NCI-H2081 (cell line): ENCODE data around the gene RGS12.
A peak's percentile ranks its signal among the peaks of the same experiment; 100 is the strongest.
"Not testable (repeated sequence)": the region's sequence is repeated elsewhere in the genome, so short reads cannot be mapped to it uniquely, and the experiment has no call there.

Experiments
- DNase-seq, 2 experiments: peaks; one replicate each; lab custom pipeline; 2025; lab: John Stamatoyannopoulos, UW

RGS12 gene

DNA sequence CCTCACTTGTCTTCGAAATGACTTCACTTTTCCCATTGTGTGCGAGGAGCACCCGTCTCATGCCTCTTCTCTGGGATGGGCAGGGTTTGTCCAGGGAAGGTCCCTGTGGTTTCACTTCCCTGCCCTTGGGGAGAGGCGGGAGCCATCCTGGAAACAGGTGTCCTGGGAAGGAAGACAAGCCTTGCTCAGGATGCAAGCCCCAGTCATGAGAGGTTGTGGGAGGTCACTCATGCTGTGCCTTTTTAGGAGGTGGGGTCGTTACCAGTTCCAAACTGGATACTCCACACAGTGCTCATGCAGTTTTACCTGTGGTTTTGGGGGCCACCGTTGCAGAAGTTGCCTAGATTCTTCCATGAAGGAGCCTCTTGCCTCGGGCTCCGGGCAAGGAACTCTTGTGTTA, 3.8 kb downstream of the RGS12 start:
- DNase-seq, result no peak

DNA sequence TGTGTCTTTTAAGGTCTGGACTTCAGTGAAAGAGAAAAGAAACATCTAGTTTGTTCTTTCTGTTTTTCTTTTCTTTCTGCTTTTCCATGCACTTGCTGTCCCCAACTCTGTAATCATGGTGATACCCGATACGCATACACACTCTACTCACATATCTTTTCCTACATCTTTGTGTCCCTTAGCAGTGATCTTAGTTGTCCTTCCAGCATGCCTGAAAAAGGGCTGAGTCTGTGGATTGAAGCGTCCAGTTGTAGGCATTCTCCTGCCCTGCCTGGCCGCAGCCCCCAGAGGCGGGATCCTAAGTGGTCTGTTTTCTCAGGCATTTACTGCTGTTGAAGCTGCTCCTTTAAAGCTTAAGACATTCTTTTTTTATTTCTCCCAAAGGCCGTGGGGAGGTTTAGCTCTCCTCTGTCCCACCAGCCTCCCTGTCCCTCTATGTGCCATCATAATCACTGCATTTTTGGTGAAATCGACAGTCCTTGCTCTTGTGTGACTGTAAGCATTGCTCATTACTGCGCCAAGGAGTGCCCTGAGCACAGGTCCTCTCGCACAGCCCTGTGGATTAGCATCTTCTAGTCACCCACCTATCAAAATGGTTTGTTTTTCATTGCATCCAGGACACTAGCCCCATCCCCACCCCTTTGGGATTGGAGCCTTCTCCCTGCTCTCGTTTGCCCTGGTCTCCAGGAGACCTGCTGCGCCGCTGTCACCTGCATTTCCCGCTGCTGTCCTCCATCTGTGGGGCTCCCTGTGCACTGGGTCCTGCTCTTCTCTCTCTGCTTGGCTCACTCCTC, 4.4 kb downstream of the RGS12 start:
- no peak for DNase-seq

DNA sequence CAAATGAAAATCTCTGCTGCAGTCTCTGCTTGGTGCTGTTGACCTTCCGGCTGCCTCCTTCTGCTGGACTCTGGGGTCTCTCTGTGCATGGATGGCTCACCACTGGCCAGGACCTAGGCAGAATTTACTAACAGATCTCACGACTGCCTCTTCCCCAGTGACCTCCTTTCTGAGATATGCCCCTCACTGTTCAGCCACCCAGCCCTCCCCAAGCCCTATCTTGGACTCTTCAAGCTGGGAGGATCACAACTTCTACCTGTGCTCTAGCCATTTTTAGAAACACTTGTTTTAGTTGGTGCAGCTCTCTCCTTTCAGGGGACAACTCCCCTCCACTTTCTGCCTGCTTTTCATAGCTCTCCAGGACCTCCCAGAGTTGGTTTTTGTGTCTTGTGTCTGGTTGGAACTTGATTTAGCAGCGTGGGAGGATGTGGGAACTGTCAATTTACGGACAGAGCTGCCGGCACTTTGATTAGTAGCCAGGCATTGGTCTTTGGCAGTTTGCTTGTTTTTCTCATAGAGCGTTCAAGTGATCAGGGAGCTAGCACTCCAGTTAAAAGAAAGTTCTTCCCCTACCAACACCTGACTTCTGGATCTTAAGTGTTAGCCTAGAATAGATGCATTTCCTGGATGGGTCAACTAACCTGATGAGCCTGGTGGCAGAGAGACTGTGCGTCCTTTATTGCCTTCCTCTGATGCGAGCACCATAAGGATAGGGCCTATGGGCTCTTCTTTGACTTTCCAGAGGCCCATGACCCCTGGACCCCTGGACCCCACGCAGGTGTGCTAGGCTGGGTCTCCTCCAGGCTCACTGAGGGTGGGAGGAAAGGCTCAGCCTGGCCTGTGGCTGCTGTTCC, 6.5 kb downstream of the RGS12 start:
- DNase-seq, result no peak

DNA sequence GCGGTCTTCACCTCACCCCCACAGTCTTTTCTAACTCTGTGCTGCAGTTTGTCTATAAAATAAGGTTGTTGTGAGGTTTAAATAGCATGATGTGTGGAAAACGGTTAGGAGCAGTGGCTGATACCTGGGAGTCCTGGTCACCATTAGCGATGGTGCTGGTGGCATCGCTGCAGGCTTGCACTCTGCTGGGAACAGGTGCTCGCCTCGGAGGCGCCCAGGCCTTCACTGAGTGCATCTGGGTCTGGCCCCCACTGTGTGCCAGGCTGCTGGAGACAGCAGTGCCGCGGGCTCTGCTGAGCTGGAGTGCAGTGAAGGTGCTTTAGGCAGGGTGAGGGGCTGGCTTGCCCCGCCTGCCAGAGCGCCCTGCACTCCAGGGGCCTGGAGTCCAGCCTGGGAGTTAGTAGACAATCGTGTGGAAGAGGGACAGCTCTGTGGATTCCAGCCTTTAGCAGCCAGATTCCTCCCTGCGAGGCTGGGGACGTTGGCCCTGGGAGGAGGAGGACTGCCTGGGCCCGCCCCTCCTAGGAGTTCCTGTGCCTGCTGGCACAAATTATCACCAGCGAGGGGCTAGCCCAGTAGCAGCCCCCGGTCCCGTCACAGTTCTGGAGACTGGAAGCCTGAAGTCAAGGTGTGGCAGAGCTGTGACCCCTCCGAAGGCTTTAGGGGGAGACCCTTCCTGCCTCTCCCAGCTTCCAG, 7.3 kb downstream of the RGS12 start:
- no peak for DNase-seq

DNA sequence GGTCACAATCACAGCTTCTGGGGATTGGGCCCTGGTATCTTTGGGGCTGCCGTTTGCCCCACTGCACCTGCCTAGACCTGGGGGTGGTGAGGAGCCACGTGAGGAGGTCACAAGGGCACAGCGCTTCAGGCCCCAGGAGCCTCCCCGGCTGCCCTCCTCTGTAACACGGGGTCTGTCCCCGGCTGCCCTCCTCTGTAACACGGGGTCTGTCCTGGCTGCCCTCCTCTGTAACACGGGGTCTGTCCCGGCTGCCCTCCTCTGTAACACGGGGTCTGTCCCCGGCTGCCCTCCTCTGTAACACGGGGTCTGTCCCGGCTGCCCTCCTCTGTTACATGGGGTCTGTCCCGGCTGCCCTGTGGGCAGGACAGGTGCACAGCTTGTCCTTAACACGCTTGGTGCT, 8.1 kb downstream of the RGS12 start:
- not testable (repeated sequence) for DNase-seq

DNA sequence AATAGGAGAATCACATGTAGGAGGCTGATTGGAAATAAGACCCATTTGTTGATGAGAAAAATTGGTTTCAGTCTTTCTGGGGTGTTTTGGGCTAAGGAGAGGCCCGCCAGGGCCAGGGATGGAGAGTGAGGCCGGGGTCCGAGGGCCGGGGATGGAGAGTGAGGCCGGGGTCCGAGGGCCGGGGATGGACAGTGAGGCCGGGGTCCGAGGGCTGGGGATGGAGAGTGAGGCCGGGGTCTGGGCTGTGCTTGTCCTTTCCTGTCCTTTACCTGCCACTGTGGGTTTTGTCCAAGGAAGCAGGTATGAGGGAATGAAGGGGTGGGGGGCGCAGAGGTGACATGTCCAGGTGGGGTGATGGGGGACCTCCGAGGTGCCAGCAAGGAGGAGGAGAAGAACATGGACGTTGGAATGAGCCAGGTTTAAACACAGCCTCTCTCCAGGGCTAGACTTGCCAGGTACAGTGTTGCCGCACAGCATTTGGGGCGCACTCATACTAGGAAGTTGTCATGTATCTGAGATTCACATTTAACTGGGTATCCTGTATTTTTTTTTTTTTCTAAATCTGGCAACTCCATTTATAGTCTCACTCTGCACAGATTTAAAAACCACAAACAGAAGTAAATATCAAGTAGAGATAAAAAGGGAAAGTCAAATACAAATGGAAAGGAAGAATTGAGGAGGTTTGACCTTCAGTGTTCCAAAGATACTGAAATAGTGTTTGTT, 8.8 kb downstream of the RGS12 start:
- no peak for DNase-seq

DNA sequence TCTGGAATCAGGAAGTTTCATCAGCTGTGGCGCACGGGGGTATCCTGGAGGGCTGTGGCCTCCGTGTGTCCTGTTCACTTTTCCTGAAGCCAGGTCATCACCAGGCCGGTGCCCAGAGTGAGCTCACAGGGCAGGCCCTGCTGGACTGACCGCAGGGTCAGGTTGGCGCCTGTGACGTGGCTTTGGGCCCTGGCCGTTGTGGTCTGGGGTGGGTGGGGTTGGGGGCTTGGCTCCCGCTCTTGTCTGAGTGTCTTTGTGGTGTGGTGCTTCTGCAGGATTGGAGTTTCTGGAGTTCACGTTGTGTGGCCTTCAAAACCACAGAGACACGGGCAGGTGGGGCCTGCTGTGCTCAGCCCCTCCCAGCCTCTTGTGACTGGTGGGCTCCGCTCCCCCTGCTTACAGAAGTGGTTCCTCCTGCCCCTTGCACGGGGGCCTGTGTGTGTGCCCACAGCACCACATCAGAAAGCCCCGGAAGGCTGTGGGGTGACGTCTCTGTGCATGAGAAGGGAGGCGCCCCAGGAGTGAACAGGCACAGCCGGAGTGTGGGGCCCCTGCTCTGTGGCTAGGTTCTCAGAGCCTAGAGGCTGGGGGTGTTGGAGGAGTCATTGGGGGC, 9.5 kb downstream of the RGS12 start:
- DNase-seq, result no peak

DNA sequence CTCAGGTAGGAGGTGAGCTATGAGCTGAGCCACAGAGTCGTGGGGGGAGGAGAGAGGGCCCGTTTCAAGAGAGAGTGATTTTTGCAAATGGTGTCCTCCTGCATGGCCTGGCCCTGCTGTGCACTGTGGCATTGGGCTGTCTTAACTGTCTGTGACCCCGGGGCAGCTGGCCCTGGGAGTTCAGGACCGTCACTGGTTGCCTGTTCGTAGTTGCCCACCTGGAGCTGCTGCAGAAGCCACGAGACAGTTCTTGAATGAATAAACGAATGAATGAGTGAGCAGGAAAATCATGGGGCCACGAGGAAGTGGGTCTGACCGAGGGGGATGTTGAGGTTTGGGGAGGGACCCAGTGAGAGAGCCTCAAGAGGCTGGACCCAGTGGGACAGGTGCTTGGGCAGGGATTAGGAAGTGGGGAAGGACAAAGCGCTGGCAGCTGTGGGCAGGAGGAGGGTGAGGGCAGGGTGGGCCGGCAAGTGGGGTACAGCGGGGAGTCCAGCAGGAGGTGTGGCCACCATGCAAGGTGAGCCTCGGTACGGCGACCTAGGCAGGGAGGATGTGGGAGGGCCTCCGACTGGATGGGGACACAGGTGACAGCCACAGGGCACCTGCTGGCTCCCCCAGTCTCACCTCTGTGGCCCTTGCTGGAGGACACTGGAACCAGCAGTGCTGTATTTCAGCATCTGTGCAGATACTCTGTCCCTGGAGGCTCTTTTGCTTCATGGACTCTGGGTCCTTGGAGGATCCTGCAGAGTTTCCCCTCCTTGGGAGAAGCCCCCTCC, 10.2 kb downstream of the RGS12 start:
- DNase-seq, result no peak

DNA sequence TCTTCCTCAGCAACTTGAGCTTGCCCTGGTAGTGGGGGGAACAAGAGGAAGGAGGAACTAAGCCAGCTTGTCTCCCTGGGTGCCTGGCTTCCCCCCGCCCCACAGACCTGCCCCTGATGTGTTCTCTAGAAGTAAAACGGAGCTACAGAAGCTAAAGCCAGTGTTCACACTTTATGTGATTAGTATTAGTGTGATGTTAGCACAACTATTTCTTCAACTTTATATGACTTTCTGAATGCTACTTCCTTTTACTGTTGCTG, 10.7 kb downstream of the RGS12 start:
- no peak for DNase-seq

DNA sequence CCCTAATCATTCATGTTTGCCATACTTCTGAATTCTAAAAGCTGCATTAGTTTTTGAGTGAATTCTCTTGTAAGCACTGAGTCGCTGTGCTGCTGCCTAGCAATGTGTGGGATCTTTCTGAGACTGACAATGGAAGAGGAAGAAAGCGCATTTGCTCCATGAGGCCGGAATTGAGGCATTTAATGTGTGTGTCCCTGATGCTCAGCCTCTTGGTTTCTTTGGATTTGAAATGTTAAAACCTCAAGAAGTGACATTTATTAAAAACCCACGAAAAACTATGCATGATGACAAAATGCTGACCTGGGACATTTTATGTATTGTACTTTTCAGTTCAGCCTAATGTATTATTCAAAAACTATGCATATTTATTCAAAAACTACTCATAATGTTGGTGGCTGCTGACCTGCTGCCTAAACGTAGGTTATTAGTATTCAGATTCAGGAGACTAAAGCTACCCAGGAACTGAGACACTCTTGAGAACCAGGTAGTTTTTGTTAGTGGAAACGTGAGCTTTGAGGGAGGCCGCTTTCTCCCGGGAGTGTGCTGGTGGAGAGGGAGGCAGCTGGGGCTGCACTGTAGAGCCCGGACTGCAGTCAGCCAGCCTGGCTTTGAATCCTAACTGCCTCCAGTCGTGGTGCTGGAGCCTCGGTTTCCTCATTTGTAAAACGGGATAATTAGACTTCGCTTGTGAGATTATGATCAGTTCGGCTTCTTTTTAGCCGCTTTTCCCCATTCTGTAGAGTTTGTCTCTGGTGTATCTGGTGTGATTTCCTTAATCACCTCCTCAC, 11.3 kb downstream of the RGS12 start:
- no peak for DNase-seq

DNA sequence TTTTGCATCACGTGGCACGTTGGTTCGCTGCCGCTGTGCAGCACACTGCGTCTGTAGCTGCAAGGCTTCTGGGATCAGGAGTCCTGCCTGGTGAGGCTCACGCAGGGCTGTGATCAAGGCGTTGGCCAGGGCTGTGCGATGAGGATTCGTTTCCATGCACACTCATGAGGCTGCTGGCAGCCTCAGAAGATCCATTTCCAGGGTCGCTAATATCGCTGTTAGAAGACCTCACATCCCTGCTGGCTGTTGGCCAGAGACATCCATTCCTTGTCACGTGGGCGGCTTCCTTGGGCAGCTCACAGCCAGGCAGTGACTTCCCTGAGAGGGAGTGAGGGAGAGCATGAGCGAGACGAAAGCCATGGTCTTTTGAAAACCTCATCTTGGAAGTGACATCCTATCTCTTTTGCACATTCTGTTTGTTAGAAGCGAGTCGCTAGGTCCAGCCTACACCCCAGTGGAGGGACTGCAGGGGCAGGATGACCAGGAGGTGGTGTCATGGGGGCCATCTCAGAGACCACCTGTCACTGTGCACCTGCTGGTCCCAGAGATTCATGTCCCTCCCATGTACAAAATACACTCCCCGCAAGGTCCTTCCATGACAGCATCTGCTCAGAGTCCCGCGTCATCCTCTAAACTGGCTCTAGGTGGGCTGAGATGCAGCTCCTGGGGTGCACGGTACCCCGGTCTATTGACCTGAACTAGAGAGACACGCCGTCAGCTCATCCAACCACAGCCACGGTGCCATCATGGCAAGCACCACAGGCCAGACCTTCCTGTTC, 12.2 kb downstream of the RGS12 start:
- DNase-seq, result peak in 1 of 2 experiments; percentile 23

DNA sequence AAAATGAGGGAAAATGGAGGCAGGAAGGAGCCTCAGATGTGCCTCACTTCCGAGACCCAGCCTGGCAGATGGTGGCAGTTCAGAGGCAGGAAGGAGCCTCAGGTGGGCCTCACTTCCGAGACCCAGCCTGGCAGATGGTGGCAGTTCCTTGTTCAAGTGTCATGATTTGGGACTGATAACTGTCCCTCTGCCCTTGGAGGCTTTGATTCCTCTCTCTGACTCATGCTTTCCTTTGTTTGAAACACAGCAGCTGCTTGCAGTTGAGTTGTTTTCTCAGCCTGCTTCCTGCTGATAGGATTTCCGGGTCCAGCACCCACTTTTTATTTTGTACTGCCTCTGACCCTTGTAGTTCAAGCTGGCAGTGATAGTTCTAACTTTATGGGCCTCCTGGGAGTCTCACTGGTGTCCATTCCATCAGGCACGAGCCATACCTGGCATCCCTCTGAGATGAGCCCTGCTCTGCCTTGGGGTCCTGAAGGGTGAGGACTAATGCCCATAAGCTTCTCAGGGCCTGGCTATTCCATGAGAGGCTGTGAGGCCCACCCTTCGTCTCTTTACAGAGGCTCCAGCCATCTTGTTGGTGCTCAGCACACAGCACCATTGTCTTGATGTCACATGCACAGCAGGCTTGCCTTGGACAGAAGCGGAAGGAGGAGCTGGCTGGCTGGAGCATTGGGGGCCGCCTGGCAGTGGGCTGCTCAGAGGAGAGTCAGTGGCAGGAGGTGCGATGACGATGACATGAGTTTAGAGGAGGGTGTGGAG, 13.0 kb downstream of the RGS12 start:
- DNase-seq, result peak; percentile 21 to 68

DNA sequence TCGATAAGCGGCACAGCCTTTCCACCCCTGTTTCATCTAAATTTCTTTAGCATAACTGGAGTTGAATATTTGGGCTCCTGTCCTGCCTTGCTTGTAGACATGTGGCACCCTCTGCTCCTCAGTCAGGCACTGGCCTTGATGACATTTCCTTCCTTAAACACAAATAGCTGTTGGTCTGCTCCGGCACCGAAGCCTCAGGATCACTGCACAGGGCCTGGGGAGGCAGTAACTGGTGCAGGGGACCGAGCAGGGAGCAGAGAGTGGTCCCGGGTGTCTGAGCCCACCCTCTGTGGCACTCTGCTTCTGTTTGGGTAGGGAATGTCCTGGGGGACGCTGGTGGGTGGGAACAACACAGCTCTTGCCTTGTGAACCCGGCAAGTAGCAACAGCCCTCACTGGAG, 13.6 kb downstream of the RGS12 start:
- DNase-seq, result no peak

DNA sequence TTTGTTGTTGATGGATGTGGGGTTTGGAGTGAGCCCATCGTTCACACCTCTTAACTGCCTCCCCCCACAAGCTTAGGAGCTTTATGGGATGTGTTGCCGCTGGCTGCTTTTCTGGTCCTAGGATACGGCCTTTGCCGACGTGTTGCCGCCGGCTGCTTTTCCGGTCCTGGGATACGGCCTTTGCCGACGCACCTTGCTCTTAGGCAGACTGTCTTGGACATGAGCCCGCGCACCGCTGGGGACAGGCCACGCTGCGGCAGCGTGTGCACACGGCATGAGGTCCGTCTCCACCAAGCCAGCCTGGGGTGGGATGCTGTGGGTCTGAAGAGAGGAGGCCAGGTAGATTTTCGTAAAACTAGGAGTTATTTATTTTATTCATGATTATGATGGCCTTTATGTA, 14.2 kb downstream of the RGS12 start:
- no peak for DNase-seq

DNA sequence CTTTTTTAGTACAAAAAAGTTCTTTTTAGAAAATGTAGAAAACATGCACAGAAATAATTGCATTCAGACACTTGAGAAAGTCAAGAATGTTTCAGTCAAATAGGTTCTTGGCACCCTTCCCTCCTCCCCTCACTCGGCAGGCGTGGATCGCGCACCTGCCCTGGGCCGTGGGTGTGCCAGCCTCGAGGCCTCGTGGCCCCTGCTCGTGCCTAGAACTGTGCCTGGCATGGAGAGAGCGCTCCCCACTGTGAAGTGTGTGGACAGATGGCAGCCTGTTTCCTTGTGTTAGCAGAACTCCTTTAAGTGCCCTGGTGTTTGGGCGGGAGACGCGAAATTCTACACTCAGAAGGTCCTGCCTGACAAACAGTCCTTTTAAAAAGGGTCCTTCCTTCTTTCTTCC, 14.7 kb downstream of the RGS12 start:
- no peak for DNase-seq

DNA sequence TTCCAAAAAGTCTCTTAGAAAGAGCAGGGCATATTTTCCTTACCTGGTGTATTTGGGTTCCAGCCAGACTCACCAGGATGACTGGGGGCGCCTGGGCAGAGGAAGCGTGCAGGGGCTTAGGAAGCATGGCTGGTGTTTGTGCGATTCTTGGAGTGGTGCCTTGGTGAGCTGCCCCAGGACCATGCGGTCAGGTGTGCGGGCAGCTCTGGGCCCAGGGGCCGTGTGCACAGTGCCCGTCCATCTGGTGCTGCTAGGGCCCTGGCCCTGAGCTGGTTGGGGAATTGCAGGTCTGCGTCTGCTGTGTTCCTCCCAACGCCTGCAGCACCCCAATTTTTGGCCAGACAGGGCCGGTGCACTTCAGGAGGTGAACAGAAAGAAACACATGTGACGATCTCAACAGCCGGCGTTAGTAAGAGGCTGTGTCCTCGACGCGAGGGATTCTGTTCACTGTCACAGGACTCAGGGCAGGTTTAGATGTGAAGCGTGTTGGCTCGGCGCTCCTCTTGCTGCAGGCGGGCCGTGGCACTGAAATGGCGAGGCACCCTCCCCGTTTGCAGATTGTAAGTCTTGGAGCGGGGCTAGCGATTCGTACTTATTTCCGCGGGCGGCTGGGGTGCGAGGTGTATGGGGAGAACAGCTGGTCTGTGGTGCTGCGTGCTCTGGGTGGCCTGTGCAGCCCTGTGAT, 15.2 kb downstream of the RGS12 start:
- DNase-seq, result no peak

DNA sequence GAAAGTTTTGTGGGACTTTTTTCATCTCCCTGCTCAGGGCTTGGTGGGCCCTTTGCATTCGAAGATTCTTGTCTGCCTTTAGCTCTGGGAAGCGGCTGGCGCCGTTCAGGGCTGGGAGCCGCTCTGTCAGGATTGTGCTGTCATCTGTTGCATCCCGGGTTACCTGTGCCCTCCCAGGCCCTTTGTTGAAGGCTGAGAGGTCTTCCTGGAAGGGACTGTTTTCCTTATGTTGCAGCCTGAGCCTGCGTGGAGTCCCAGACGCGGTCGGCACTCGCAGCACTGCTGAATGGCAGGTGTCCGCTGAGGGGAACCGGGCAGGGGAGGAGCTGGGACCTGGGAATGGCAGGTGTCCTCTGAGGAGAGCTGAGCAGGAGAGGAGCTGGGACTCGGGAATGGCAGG, 15.9 kb downstream of the RGS12 start:
- peak; percentile 17 to 24 for DNase-seq
